HG03378 (cell line): ENCODE data around the gene CHP2.

Experiments used
- ATAC-seq: cut with Tn5 transposase; IDR thresholded peaks from one replicate; pipeline ENCODE4 v1.9.1; 2021; ENCODE audit warnings: mild to moderate bottlenecking, moderate library complexity; ENCODE audit not compliant: unreplicated experiment

CHP2 gene

GRCh38 chr16:23803591-23804123, 48.8 kb downstream of the CHP2 start:
- ATAC-seq: no peak

GRCh38 chr16:23807028-23807427, 52.2 kb downstream of the CHP2 start:
- ATAC-seq: no peak
